Small intestine (tissue), 7 donors: ENCODE results near the gene TMEM132C. TPM values are rescaled to one million over a fixed set of nuclear protein-coding genes. Genes with fewer than 3 reads are reported as not detected.
A peak's percentile ranks its signal among the peaks of the same experiment; 100 is the strongest.
"Not testable (repeated sequence)": the region's sequence is repeated elsewhere in the genome, so short reads cannot be mapped to it uniquely, and the experiment has no call there.

ENCODE experiments used
- DNase-seq, 2 donors: peaks; one replicate each; pipeline versions ENCODE4 v3.0.0 to v3.0.0-alpha.2; 2013
- FAIRE-seq: peaks from 2 replicates; lab custom pipeline; 2012; peaks lifted over from hg19 to GRCh38; lab: Jason Lieb, UNC
- H3K27ac ChIP-seq, 3 donors: one replicate each; pipeline ENCODE4 v1.5.1; 2013; ENCODE audit warnings: low read length in 2 of 3, mild to moderate bottlenecking in 2 of 3, control low read depth in 1 of 3, inconsistent platforms in 1 of 3, low read depth in 1 of 3, moderate library complexity in 1 of 3
- H3K27me3 ChIP-seq, 3 donors: one replicate each; pipeline ENCODE4 v1.6.1; 2013; ENCODE audit warnings: low read length in 3 of 3, inconsistent platforms in 1 of 3; ENCODE audit not compliant: control insufficient read depth in 3 of 3, insufficient read depth in 3 of 3
- H3K36me3 ChIP-seq, 3 donors: one replicate each; pipeline ENCODE4 v1.6.1; 2013; ENCODE audit warnings: low read length in 3 of 3, inconsistent platforms in 1 of 3, low read depth in 1 of 3, mild to moderate bottlenecking in 1 of 3, moderate library complexity in 1 of 3; ENCODE audit not compliant: control insufficient read depth in 3 of 3, insufficient read depth in 2 of 3
- H3K4me1 ChIP-seq, 3 donors: one replicate each; pipeline ENCODE4 v1.6.1; 2013; ENCODE audit warnings: low read length in 2 of 3, inconsistent platforms in 1 of 3, low read depth in 1 of 3, mild to moderate bottlenecking in 1 of 3, moderate library complexity in 1 of 3; ENCODE audit not compliant: control insufficient read depth in 3 of 3, insufficient read depth in 2 of 3
- H3K4me3 ChIP-seq, 3 donors: one replicate each; pipeline ENCODE4 v1.5.1; 2013; ENCODE audit warnings: low read length in 3 of 3, control low read depth in 1 of 3, inconsistent platforms in 1 of 3, low read depth in 1 of 3, mild to moderate bottlenecking in 1 of 3, moderate library complexity in 1 of 3
- H3K9me3 ChIP-seq, 2 donors: one replicate each; pipeline ENCODE4 v1.6.1; 2013; ENCODE audit warnings: low read depth in 1 of 2, low read length in 1 of 2; ENCODE audit not compliant: control insufficient read depth in 2 of 2, insufficient read depth in 1 of 2
- WGBS, 3 donors: extraction: QIAGEN DNeasy Blood & Tissue Kit; methylation state at CpG; one replicate each; pipeline ENCODE4 v1.1.7; 2013; 5-methylcytosine and 5-hydroxymethylcytosine counted together
- polyA plus RNA-seq, 4 donors: library from polyadenylated mRNA; stranded (reverse) in 3 of 4; unstranded in 1 of 4; fragments of 200-250 nt in 3 of 4; fragments of 120-200 nt in 1 of 4; gene quantifications; one replicate each; pipeline versions ENCODE4 v1.2.1 to v1.2.3, GENCODE V29; 2013
- donor health status: healthy with polysubstance abuse.
- donor health status: control.
- donor health status: control.
- donor health status: Bipolar disorder and iron deficiency.
- donor health status: healthy.

Gene TMEM132C
- polyA plus RNA-seq, 4 donors, result 0.27 to 3.2 (median 0.27) TPM; not detected in 1

DNA sequence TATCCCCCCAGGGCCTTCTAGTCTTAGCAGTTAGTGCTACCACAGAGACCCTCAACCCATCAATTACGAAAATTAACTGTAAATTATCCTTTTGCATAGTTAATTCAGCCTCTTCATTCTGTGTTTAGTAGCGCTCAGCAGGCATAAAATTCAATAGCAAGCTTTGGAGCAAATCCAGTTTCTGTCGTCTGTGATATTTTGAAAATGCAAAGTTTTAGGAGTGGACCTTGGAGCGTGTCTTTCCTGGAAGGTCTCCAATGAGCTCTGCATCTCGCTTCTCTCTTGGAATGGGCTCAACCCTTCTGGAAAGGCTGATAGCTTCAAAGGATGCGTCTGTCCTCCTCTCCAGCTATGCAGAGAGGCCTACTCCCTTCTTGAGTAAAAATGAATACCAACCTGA, 333.9 kb downstream of the TMEM132C start:
- WGBS, 3 donors, result 59 to 72% (median 67%) methylated on average over 6 of the region's 6 CpGs
- Histone ChIP-seq H3K27ac (no peak overlapping the region), H3K36me3 (no peaks in the 10 kb centered on the region), H3K4me1 (no peaks in the 10 kb centered on the region), H3K27me3 (no peaks in the 10 kb centered on the region), H3K9me3 (peaks cover 0 to 5% of the 10 kb centered on the region in 2 donors), H3K4me3 (no peak overlapping the region)
- FAIRE-seq (no peak), DNase-seq (no peak)

GRCh38 chr12:128603573-128604115, 336.7 kb downstream of the TMEM132C start:
- 15 to 52% (median 26%) methylated on average over 4 of the region's 4 CpGs for WGBS, 3 donors
- Histone ChIP-seq H3K27ac (no peak overlapping the region), H3K4me3 (no peak overlapping the region), H3K36me3 (no peaks in the 10 kb centered on the region), H3K4me1 (no peaks in the 10 kb centered on the region), H3K9me3 (peaks cover 0 to 5% of the 10 kb centered on the region in 2 donors), H3K27me3 (no peaks in the 10 kb centered on the region)
- no peak for FAIRE-seq
- peak; percentile 6 to 29 for DNase-seq

GRCh38 chr12:128604219-128604618, 337.2 kb downstream of the TMEM132C start:
- H3K9me3 ChIP-seq, H3K27ac ChIP-seq, DNase-seq, H3K4me3 ChIP-seq, H3K27me3 ChIP-seq, H3K36me3 ChIP-seq, H3K4me1 ChIP-seq: not testable (repeated sequence)
- WGBS, 3 donors, result 54 to 69% (median 68%) methylated on average over 1 of the region's 1 CpG
- FAIRE-seq, result peak; percentile 62

DNA sequence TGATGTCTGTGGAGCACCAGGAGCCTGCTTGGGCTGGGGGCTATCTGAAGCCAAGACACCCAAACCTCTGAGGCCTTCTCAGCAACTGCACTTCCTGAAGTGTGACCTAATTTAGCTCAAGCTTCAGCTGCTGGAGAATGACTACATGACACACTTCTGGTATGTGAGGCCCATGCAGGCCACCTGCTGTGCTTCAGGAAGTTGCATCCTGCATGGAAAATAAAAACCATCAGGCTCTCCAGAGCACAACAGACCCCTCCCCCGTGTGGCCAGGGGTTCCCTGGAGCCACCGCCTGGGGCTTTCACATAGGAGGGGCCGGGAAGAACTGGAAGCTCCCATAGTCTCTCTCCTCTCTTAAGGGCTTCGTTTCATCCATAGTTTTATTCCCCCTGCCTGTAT, 339.1 kb downstream of the TMEM132C start:
- no peak overlapping the region for H3K27ac ChIP-seq

DNA sequence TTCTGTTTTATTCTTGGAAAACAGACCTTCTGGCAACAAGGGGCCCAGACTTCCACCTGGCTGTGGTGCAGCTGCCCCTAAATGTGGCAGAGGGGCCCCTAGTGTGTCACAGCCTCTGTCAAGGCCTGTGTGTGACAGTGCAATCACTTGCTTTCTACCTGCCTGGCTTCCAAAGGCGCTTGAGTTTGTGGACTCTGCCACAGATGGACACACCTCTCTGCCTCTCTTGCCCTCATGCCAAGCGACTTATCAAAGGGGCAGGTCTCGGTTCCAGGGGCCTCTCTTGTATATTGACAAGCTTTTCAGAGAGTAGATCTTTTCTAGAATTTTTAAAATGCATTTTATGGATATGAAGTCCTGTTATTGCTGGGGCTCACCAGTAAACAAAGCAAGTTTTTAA, 339.6 kb downstream of the TMEM132C start:
- FAIRE-seq, result no peak
- no peaks in the 10 kb centered on the region for H3K4me1 ChIP-seq

More for the DNA sequence above, 339.1 kb downstream of the TMEM132C start:
- FAIRE-seq (no peak), DNase-seq (peak in 1 of 2 donors; percentile 5)
- H3K4me1 ChIP-seq, result no peaks in the 10 kb centered on the region
- no peaks in the 10 kb centered on the region for H3K9me3 ChIP-seq
- H3K4me3 ChIP-seq, result no peak overlapping the region
- 39 to 48% (median 47%) methylated on average over 4 of the region's 4 CpGs for WGBS, 3 donors
- no peaks in the 10 kb centered on the region for H3K36me3 ChIP-seq
- H3K27me3 ChIP-seq, result no peaks in the 10 kb centered on the region

DNA sequence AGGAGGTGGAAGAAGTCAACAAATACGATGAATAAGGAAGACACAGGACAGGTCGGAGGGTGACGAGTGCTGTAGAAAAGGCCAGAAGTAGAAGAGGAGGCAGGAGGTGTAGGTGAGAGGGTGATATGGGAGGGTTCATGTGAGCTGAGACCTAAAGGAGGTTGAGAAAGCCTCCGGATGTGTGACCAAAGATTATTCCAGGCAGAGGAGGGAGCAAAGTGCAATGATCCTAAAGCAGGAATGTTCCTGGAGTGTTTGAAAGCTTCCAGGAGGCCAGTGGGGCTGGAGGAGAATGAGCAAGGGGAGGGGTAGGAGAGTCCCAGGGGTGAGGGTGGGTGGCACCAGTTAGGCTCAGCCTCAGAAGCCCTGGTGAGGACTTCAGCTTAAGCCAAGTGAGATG, 340.0 kb downstream of the TMEM132C start:
- DNase-seq (peak; percentile 40 to 67), FAIRE-seq (no peak)
- no peak overlapping the region for H3K4me3 ChIP-seq
- WGBS, 3 donors, result 25 to 63% (median 39%) methylated on average over 4 of the region's 4 CpGs
- H3K27me3 ChIP-seq, result no peaks in the 10 kb centered on the region
- no peaks in the 10 kb centered on the region for H3K36me3 ChIP-seq
- H3K4me1 ChIP-seq, result no peaks in the 10 kb centered on the region
- H3K27ac ChIP-seq, result no peak overlapping the region
- no peaks in the 10 kb centered on the region for H3K9me3 ChIP-seq

More for the DNA sequence above, 339.6 kb downstream of the TMEM132C start:
- Histone ChIP-seq H3K27me3 (no peaks in the 10 kb centered on the region), H3K4me3 (no peak overlapping the region), H3K9me3 (no peaks in the 10 kb centered on the region), H3K27ac (no peak overlapping the region), H3K36me3 (no peaks in the 10 kb centered on the region)
- WGBS, 3 donors, result 13 to 58% (median 24%) methylated on average over 3 of the region's 3 CpGs
- peak; percentile 25 to 74 for DNase-seq

GRCh38 chr12:128607641-128608040, 340.7 kb downstream of the TMEM132C start:
- DNase-seq (no peak), FAIRE-seq (no peak)
- Histone ChIP-seq H3K27me3 (no peaks in the 10 kb centered on the region), H3K36me3 (no peaks in the 10 kb centered on the region), H3K9me3 (no peaks in the 10 kb centered on the region), H3K4me3 (no peak overlapping the region), H3K27ac (no peak overlapping the region), H3K4me1 (no peaks in the 10 kb centered on the region)
- WGBS, 3 donors, result 53 to 81% (median 58%) methylated on average over 4 of the region's 4 CpGs

DNA sequence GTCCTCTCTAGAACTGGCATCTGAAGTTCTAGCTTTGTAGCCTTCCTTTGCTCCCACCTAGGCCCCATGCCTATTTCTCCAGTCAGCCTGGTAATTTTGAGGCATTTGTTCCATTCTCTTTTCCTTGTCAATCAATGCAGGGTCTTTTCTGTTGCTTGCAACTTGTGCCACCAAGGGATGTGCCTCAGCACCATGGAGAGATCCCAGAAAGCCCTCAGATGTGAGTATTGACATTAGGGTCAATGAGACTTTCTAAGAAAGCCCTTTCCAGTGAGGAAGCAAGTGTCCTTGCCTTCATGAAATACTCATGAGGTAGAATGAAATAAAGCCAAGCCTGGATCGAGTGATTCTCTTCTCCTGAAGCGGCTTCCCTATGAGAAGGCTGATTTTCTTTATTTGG, 342.9 kb downstream of the TMEM132C start:
- no peaks in the 10 kb centered on the region for H3K36me3 ChIP-seq
- WGBS, 3 donors, result 84 to 94% (median 86%) methylated on average over 2 of the region's 2 CpGs
- no peak for FAIRE-seq

GRCh38 chr12:128611736-128612135, 344.8 kb downstream of the TMEM132C start:
- FAIRE-seq, result no peak
- 71 to 79% (median 71%) methylated on average over 6 of the region's 6 CpGs for WGBS, 3 donors
- no peaks in the 10 kb centered on the region for H3K27me3 ChIP-seq

More for the DNA sequence above, 342.9 kb downstream of the TMEM132C start:
- Histone ChIP-seq H3K27me3 (no peaks in the 10 kb centered on the region), H3K9me3 (no peaks in the 10 kb centered on the region), H3K4me1 (no peaks in the 10 kb centered on the region), H3K27ac (no peak overlapping the region), H3K4me3 (no peak overlapping the region)
- DNase-seq, result no peak

More at GRCh38 chr12:128611736-128612135, 344.8 kb downstream of the TMEM132C start:
- Histone ChIP-seq H3K4me3 (no peak overlapping the region), H3K36me3 (no peaks in the 10 kb centered on the region), H3K9me3 (no peaks in the 10 kb centered on the region), H3K4me1 (no peaks in the 10 kb centered on the region), H3K27ac (no peak overlapping the region)
- no peak for DNase-seq
